ENCODE measurements around the gene HARBI1.

- TF ChIP-seq CTCF (IDR thresholded peaks at IDR 0.05) (no peak), EP300 (IDR thresholded peaks at IDR 0.05) (no peak), POLR2A (IDR thresholded peaks at IDR 0.05) (no peak)
These were observed 7.6 kb downstream of the HARBI1 start for GRCh38 chr11:46609386-46609785.
